SJCRH30 (cell line): ENCODE data around the gene CACNA1A. TPM values are rescaled to one million over a fixed set of nuclear protein-coding genes. Genes with fewer than 3 reads are reported as not detected.

Source experiments
- DNase-seq, 2 experiments: peaks; one replicate each; pipeline ENCODE4 v3.0.0-alpha.2; 2015 to 2020
- H3K27ac ChIP-seq: fragments of 250-450 bp; sonication (Bioruptor Pico); 2 replicates; pipeline ENCODE4 v1.5.1; 2020; ENCODE audit warnings: mild to moderate bottlenecking, moderate library complexity
- H3K27me3 ChIP-seq: fragments of 250-450 bp; sonication (Bioruptor Pico); 2 replicates; pipeline ENCODE4 v1.5.1; 2020; ENCODE audit warnings: mild to moderate bottlenecking, moderate library complexity
- H3K36me3 ChIP-seq: fragments of 250-450 bp; sonication (Bioruptor Pico); 2 replicates; pipeline ENCODE4 v1.5.1; 2020; ENCODE audit warnings: mild to moderate bottlenecking, moderate library complexity
- H3K4me1 ChIP-seq: fragments of 250-450 bp; sonication (Bioruptor Pico); 2 replicates; pipeline ENCODE4 v1.5.1; 2020; ENCODE audit warnings: mild to moderate bottlenecking, moderate library complexity
- H3K4me3 ChIP-seq: fragments of 250-450 bp; sonication (Bioruptor Pico); 2 replicates; pipeline ENCODE4 v1.5.1; 2020; ENCODE audit warnings: mild to moderate bottlenecking, moderate library complexity
- H3K9me3 ChIP-seq: fragments of 250-450 bp; sonication (Bioruptor Pico); replicated peaks from 2 replicates; pipeline ENCODE4 v1.5.1; 2020; ENCODE audit warnings: mild to moderate bottlenecking, moderate library complexity
- total RNA-seq: library from RNA; depleted of rRNA; stranded (reverse); fragments of >200 nt; shearing (Covaris generic); gene quantifications from 2 replicates; pipeline ENCODE4 v1.2.3, GENCODE V29; 2014

CACNA1A gene
- total RNA-seq, 1 experiment from 2014 or later, result 0.12 TPM

DNA sequence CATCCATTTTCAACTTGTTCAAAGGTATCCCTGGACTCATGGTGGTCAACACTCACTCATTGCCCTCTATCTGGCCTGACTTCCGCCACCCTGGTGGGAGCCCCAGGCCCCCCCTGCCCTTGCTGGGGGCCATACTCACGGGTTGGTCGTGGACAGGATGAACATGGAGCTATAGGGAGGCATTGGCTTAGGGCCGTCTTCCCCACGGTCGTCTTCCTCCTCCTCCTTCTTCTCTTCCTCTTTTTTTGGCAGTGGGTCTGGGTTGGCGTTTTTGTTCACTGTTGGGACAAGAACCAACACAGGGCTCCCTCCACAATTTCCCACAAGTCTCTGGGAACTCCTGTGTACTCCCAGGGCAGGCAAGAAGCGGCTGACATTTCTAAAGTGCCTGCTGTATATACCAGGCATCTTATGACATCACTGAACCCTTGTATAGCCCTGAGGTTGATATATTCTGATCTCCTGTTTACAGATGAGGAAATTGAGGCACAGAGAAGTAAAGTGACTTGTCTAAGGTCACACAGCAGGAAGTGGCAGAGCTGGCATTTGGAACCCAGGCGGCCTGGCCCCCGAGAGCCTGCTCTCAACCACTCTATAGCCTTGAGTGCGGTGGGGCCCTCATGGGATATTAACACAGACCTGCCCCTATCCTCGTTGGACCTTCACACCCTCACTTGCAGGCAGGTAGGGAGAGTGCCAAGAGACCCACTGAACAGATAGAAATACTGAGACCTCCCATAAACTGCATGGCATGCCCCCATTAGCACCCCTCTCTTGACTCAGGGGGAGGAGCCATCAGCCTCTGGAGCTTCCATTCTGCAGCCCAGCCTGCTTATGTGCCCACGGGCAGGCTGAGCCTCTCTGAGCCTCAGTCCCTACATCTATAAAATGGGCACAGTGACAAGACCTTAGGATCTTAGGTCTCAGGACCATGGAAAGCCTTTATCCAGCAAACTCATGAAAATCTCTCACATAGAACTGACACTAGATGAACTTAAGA, 221.1 kb downstream of the CACNA1A start:
- no peaks in the 10 kb centered on the region for H3K4me1 ChIP-seq

DNA sequence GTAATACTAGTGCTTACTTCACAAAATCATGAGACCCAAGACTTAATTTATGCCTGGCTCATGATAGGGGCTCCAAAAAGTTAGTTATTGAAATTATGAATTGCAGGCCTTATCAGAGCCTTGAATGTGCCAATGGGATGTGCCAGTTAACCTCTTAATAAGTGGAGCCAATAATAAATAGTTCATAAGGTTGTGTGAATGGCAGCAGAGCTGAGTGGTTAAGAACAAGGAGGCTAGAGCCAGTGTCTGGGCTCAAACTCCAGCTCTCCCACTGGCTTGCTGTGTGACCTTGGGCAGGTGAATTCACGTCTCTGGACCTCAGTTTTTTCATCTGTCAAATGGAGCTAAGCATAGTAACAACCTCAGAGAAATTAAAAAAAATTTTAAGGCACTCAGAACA, 222.4 kb downstream of the CACNA1A start:
- Histone ChIP-seq H3K36me3 (no peaks in the 10 kb centered on the region), H3K27ac (no peak overlapping the region)
- DNase-seq, result no peak

More for the DNA sequence above, 221.1 kb downstream of the CACNA1A start:
- no peaks in the 10 kb centered on the region for H3K27me3 ChIP-seq
- no peak for DNase-seq
- H3K27ac ChIP-seq, result no peak overlapping the region
- H3K4me3 ChIP-seq, result no peak overlapping the region
- H3K9me3 ChIP-seq, result no peaks in the 10 kb centered on the region
- no peaks in the 10 kb centered on the region for H3K36me3 ChIP-seq

DNA sequence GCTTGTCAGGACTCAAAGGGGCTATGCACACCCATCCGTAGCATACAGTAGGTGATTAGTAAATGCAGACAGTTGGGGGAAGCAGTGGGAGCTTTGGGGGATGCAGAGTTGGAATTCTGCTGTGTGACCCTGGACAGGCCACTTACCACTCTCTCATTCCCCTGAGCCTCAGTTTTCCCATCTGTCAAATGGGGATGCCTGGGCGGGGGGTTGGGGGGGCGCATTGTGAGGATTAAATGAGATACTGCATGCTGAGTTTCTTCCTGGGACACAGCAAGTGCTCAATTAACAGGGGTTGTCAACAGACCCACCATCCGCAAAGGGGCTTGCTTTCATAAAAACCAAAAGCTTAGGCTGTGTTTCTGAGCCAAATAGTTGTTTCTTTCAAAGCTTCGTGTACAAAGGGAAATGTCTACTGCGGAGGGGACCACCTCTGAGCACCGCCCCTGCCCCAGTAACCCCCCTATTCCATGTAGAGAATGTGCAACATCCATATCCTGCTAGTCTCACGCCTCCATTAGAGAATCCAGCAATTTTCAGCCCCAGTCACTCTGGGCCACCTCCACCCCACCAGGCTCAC, 223.7 kb downstream of the CACNA1A start:
- no peak for DNase-seq
- no peak overlapping the region for H3K4me3 ChIP-seq

More for the DNA sequence above, 222.4 kb downstream of the CACNA1A start:
- Histone ChIP-seq H3K27me3 (no peaks in the 10 kb centered on the region), H3K4me3 (no peak overlapping the region), H3K9me3 (no peaks in the 10 kb centered on the region), H3K4me1 (no peaks in the 10 kb centered on the region)

DNA sequence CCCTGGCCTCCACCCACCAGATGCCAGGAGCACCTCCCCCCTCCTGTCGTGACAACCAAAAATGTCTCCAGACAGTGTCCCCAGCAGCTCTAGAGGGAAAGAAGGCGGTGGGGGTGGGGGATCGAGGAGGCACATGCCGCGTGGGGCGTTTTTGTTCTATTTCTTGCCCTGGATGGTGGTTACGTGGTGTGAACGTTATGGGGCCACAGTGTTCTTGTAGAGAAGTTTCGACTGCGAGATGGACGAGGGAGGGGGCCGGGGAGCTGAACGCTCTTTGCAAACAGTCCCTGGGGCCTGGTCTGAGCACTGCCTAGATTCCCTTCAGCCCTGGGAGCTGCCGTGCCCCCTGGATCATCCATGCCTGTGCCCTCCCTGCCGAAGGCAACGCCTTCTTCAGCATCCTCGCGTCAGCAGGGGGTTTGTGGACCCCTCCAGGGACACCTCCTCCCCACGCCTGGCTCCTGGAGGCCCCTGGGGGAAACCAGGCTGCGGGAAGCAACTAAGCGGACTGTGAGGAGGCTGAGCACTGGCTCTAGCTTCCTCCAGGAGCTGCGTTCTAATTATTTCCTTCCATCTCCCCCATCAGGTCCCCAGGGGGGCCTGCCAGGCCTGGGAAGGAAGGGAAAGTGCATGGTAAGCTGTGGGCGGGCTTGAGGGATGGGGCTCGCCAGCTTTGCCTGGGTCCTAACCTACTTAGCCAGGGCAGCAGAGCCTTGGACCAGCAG, 224.6 kb downstream of the CACNA1A start:
- Histone ChIP-seq H3K36me3 (no peaks in the 10 kb centered on the region), H3K9me3 (no peaks in the 10 kb centered on the region), H3K4me3 (no peak overlapping the region), H3K4me1 (no peaks in the 10 kb centered on the region), H3K27ac (no peak overlapping the region), H3K27me3 (no peaks in the 10 kb centered on the region)
- DNase-seq, result no peak

More for the DNA sequence above, 223.7 kb downstream of the CACNA1A start:
- Histone ChIP-seq H3K27me3 (no peaks in the 10 kb centered on the region), H3K36me3 (no peaks in the 10 kb centered on the region), H3K4me1 (no peaks in the 10 kb centered on the region), H3K9me3 (no peaks in the 10 kb centered on the region), H3K27ac (no peak overlapping the region)

DNA sequence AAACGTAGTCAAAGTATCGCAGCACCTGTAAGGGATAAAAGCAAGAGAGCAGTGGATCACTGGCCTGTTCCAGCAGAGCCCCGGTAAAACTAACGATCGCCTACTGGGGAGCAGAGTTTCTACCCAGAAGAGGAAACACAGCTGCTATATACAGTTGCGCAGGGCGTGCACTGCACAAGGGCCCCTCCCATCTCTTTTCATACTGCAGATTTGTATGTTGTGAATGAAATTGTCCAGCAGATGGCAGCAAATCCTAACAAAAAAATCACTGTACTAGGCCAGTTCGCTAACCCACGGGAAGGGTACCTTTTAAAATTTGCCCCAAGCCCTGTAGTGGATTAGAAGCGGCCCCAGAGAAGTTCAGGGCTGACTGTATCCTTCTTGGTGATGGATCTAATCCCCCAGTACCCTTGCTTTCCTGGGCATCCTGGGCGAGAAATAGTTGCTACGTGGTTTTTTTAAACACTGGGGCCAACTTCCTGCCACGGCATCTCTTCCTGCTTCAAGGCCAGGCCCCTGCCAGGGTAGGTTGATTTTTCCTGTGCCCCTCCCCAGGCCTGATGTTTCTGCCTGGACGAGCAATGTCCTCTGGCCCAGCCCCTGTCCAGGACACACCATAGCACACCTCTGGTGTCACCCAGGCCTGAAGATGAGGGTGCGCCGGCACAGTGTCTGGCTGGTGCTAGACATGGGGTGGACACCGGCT, 229.0 kb downstream of the CACNA1A start:
- H3K27me3 ChIP-seq, result no peaks in the 10 kb centered on the region
- no peaks in the 10 kb centered on the region for H3K4me1 ChIP-seq
- no peak overlapping the region for H3K27ac ChIP-seq
- H3K9me3 ChIP-seq, result no peaks in the 10 kb centered on the region
- no peak overlapping the region for H3K4me3 ChIP-seq
- peak; percentile 64 to 92 for DNase-seq
- no peaks in the 10 kb centered on the region for H3K36me3 ChIP-seq

DNA sequence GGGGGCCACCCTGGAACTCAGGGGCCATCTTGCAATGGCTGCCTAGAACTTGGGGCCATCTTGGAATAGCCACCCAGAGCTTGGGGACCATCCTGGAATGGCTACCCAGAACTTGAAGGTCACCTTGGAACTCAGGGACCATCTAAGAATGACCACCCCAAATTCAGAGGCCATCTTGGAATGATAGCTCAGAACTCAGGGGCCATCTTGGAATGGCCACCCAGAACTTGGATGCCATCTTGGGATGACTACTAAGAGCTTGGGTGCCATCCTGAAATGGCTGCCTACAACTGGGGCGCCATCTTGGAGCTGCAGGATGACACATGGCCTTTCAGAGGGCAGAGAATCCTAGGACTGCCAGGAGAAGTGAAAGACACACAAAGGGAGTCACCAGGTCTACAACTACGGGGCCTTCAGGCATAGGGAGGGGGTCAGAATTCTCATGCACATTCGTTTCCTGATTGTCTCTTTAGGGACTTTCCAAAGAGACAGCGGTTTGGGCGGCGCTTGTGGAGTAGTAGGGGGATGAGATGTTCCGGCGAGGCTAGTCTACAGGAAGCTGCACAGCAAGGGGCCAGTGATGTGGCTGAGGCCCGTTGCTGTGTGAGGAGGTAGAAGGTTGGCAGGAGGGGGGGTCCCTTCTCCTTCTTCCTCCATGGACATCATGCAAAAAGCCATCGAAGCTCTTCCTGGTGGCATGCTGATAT, 231.1 kb downstream of the CACNA1A start:
- Histone ChIP-seq H3K27ac (no peak overlapping the region), H3K9me3 (peaks cover 5% of the 10 kb centered on the region; the same call in 1 of the 2 replicates), H3K27me3 (no peaks in the 10 kb centered on the region), H3K4me3 (no peak overlapping the region), H3K4me1 (no peaks in the 10 kb centered on the region), H3K36me3 (no peaks in the 10 kb centered on the region)
- DNase-seq, result no peak

DNA sequence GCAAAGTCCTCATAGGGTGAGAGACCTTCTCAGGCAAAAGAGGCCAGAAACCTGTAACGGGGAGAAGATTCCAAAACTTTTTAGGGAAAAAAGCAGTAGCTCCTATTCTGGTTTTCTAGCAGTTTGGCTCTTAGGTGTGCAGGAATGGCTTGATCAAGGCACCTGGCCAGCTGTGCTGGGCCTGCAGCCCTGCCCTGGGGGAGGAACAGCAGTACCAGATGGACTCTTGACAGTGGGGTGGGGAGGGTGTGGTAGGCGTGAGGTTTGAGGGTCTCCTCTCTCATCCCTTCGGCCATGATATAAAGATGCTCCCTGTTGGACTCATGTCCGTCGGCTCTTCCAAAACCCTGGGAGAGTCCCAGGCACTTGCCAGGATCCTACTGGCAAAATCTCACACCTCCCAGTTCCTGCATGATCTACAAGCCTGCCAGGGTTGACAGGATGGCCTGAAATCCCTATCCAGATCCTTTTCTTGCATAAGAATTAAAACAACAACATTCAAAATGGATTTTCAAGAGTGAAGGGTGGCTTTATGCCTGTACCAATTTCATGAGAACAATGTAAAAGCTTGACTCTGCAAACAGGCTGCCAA, 235.7 kb downstream of the CACNA1A start:
- Histone ChIP-seq H3K27ac (no peak overlapping the region), H3K27me3 (peaks cover 9% of the 10 kb centered on the region), H3K9me3 (peaks cover 5% of the 10 kb centered on the region; the same call in 1 of the 2 replicates), H3K36me3 (no peaks in the 10 kb centered on the region), H3K4me3 (no peak overlapping the region), H3K4me1 (no peaks in the 10 kb centered on the region)
- DNase-seq, result no peak

DNA sequence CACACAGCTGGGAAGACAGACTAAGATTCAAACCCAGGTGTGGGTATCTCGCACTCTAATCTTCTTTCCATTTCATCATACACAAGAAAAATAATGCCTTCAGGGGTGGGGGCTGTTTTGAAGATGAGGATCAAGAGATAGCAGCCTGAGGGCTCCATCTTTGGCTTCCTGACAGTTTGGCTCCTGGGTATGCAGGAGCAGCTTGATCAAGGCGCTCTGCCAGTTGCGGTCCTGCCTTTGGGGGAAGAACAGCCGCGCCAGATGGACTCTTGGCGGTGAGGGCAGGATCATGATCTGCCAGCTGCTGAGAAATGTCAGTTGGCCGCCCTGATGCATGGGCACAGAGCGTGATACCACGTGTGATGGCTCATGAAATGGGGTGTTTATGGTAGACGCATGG, 236.9 kb downstream of the CACNA1A start:
- H3K27ac ChIP-seq, result no peak overlapping the region
- H3K27me3 ChIP-seq, result peaks cover 9% of the 10 kb centered on the region
- no peak overlapping the region for H3K4me3 ChIP-seq
- peaks cover 5% of the 10 kb centered on the region; the same call in 1 of the 2 replicates for H3K9me3 ChIP-seq
- no peak for DNase-seq
- H3K4me1 ChIP-seq, result no peaks in the 10 kb centered on the region
- H3K36me3 ChIP-seq, result no peaks in the 10 kb centered on the region

DNA sequence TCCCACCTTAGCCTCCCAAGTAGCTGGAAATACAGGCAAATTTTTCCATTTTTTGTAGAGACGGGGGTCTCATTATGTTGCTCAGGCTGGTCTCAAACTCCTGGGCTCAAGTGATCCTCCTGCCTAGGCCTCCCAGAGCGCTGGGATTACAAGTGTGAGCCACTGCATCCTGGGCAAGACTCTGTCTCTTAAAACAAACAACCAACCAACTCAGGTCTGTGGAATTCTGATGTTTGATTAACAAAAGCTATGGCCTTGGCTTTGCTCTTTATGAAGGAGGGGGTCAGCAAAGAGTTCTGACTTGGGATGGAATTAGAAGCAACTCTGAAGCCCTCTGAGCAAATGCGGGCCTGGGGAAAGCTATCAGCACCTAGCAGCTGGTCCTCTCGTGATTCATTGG, 238.4 kb downstream of the CACNA1A start:
- Histone ChIP-seq H3K4me1 (no peaks in the 10 kb centered on the region), H3K4me3 (no peak overlapping the region), H3K9me3 (peaks cover 5% of the 10 kb centered on the region; the same call in 1 of the 2 replicates), H3K36me3 (no peaks in the 10 kb centered on the region), H3K27me3 (peaks cover 9% of the 10 kb centered on the region), H3K27ac (no peak overlapping the region)
- no peak for DNase-seq

DNA sequence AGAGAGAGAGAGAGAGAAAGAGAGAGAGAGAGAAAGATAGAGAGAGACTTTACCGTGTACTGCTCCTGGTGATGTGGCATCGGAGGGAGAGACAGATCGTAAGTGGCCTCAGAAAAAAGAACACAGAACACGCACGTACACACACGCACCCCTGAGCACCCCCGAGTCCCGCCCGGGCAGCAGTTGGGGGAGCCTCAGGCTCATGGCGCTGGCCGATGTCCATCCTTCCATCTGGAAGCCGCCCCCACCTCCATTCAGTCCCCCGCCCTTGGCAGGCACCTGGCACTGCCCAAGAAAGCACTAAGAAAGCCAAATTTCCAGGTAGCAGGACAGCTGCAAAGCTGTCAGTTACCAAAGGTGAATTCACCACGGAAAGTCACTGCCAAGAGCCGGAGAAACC, 239.1 kb downstream of the CACNA1A start:
- H3K9me3 ChIP-seq, result peaks cover 5% of the 10 kb centered on the region; the same call in 1 of the 2 replicates
- H3K36me3 ChIP-seq, result no peaks in the 10 kb centered on the region

DNA sequence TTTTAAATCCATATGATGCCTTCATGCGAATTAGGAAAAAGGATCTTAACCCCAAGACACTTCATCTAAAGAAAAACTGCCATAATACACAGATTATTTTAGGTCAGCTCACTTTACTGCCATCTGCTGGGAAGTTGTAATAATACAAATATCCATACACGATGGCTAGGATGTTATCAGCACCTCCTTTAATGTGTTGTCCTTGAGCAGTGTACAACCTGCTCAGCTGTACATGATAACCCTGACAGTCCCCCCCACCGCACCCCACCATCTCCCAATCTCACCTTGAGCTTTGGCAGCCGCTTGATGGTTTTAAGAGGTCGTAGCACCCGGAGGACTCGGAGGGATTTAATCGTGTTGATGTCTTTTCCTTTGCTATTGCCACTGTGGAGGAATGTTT, 243.8 kb downstream of the CACNA1A start:
- no peak overlapping the region for H3K27ac ChIP-seq
- DNase-seq, result peak in 1 of 2 experiments; percentile 77
- no peaks in the 10 kb centered on the region for H3K36me3 ChIP-seq
- H3K9me3 ChIP-seq, result no peaks in the 10 kb centered on the region
- no peak overlapping the region for H3K4me3 ChIP-seq
- no peaks in the 10 kb centered on the region for H3K4me1 ChIP-seq
- peaks cover 9% of the 10 kb centered on the region for H3K27me3 ChIP-seq

More for the DNA sequence above, 239.1 kb downstream of the CACNA1A start:
- Histone ChIP-seq H3K27me3 (peaks cover 9% of the 10 kb centered on the region), H3K27ac (no peak overlapping the region), H3K4me3 (no peak overlapping the region), H3K4me1 (no peaks in the 10 kb centered on the region)
- no peak for DNase-seq

DNA sequence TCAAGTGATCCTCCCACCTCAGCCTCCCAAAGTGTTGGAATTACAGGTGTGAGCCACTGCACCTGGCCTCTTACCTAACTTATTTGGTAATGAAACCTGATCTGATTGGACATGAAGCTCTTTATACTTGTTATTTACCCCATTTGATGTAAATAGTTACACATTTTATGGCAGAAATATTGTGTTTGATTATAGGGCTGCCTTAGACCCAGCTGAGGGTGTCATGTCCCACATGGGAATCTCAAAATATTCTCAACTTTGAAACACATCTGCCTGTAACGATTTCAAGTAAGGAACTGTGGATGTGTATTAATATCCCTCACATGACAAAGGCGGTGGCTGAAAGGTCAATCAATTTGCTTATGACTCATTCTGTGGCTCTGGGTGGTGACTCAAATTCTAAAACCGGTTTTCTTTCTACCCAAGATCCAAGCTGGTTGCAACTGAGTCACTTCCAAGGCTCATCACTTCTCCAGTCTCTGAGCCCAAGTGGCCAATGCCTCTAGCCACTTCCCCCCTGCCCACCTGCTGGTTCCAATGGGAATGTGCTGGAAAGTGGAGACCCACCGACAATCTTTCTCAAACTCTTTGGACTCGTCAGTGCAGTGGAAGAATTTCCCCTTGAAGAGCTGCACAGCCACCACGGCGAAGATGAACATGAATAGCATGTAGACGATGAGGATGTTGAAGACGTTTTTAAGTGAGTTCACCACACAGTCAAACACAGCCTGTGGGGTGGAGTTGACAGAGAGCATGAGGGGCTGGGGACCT, 245.2 kb downstream of the CACNA1A start:
- no peaks in the 10 kb centered on the region for H3K36me3 ChIP-seq
- no peaks in the 10 kb centered on the region for H3K9me3 ChIP-seq
- H3K27me3 ChIP-seq, result no peaks in the 10 kb centered on the region
- H3K4me3 ChIP-seq, result no peak overlapping the region
- H3K27ac ChIP-seq, result no peak overlapping the region
- no peak for DNase-seq
- no peaks in the 10 kb centered on the region for H3K4me1 ChIP-seq

DNA sequence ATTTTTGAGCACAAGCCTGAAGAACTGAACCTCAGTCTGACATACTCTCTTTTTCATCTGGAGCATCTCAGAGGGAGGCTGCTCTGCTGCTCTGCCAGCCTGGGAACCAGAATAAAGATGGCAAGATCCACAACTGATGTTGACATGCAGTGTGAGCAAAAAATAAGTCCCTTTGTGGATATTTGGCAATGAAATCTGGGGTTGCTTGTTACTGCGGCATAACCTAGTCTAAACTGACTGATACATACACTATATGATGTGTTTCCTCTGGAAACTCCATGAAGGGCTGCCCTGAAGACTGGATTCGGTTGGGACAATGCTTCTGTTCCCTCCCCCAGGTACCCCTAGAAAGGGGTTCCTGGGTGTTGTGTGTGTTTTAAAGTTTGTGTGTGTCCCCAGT, 249.4 kb downstream of the CACNA1A start:
- Histone ChIP-seq H3K36me3 (no peaks in the 10 kb centered on the region), H3K4me3 (no peak overlapping the region), H3K27ac (no peak overlapping the region), H3K27me3 (no peaks in the 10 kb centered on the region), H3K9me3 (no peaks in the 10 kb centered on the region), H3K4me1 (no peaks in the 10 kb centered on the region)
- no peak for DNase-seq
